GM18858 (cell line): ENCODE measurements around the gene GATAD2A.
A peak's percentile ranks its signal among the peaks of the same experiment; 100 is the strongest.
"Not testable (repeated sequence)": the region's sequence is repeated elsewhere in the genome, so short reads cannot be mapped to it uniquely, and the experiment has no call there.

Source experiments
- ATAC-seq: cut with Tn5 transposase; IDR thresholded peaks from one replicate; pipeline ENCODE4 v1.9.1; 2021; ENCODE audit not compliant: unreplicated experiment

GATAD2A gene

DNA sequence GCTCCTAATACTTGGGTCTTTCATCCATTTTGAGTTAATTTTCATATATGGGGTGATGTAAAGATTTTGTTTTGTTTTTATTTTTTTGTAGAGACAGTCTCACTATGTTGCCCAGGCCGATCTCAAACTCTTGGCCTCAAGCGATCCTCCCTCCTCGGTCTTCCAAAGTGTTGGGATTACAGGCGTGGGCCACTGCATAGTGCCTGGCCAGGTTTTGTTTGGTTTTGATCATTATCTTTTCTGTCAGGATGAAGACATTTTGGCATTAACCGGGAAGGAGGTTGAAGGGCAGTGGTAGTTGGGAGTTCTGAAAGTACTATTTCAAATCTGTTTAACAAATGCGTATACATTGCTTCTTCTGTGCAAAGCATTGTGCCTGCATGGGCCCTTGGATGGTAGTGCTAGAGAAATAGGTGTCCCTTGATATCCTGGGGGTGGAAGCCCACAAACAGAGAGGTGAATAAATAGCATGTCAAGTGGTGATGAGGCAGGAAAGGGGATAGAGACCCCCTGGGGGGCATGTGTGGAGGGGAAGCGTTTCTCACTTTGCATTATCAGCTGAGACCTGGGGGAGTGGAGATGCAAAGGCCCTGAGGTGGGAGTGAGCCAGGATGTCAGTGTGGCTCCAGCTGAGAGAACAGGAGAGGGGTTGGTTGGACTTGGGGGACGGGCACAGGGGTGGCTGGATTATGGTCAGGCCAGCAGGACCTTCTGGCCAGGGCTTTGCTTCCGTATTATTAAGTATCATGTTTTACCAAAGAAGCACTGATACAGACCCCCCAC, 41.4 kb downstream of the GATAD2A start:
- ATAC-seq, result no peak

DNA sequence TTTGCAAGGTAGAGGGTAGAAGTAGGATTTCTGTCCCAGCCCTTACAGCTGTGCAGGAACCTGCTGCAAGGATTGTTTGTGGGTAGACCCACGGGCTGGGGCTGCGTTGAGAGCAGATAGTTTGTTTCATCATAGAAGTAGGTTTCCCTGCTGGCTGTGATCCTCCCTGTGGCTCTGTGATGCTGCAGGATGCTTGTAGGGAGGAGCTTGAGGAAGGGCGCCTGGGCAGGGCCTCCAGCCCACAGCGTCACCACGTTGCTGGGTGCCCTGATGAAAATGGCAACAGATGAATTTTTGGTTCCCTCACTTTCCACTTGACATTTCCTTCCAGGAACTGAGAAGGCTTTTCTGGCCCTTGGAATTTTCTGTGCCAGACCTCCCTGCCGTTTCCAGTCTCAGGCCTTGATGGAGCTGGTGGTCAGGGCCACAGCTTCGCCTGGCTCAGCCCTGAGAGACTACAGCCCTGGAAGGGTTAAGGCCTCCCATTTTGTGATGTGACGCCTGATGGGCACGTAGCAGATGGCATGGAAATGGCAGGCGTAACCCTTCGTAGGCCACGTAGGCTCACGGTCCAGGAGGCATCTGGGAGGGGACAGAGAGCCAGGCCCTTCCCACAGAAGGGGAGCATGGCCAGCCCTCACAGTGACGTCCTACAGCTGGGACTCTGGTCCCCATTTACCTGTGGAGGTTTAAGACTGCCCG, 42.2 kb downstream of the GATAD2A start:
- ATAC-seq, result no peak

DNA sequence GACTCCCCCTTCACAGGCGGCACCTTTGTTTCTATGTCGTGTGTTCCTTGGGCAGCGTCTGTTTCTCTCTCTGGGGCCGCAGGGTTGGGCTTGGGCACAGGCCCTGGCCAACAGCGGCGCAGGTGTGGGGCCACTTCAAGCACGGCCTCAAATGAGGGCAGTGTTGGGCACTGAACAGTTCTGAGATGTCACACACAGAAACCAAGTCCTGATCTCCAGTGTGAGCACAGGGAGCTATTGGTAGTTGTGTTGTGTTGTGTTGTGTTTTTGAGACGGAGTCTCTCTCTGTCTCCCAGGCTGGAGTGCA, 42.7 kb downstream of the GATAD2A start:
- ATAC-seq, result no peak

DNA sequence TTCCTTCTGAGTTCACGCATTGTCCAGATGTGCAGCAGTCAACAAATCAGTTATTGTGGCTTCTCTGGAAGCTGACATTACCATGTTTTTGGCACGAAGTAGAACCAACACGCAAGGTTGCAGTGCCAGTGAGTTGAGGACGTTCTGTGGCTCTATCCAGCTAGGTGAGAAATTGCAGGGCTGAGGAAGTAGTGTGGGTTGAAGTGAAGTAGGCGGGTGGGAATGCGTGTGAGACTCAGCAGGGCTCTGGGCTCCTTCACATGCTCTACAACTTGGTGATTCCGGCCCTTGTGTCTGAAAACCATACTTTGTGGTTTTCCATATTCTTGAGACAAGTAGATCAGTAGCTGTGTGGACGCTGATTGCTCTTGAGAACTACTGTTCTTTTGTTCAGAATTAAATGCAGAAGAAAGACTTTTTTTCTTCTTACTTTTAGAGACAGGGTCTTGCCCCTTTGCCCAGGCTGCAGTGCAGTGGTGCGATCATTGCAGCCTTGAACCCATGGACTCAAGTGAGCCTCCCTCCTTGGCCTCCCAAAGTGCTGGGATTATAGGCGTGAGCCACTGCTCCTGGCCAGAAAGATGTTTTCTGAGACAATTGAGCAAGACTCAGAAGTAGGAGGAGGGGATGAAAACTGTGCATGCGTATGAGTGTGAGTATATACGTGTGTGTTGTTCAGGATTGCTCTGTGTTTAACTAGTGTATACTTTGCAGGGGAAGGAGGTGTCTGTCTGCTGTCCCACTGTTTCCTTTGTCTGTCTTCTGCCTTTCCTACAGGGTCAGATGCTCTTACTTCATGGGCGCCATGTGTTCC, 46.2 kb downstream of the GATAD2A start:
- ATAC-seq, result peak; percentile 48

DNA sequence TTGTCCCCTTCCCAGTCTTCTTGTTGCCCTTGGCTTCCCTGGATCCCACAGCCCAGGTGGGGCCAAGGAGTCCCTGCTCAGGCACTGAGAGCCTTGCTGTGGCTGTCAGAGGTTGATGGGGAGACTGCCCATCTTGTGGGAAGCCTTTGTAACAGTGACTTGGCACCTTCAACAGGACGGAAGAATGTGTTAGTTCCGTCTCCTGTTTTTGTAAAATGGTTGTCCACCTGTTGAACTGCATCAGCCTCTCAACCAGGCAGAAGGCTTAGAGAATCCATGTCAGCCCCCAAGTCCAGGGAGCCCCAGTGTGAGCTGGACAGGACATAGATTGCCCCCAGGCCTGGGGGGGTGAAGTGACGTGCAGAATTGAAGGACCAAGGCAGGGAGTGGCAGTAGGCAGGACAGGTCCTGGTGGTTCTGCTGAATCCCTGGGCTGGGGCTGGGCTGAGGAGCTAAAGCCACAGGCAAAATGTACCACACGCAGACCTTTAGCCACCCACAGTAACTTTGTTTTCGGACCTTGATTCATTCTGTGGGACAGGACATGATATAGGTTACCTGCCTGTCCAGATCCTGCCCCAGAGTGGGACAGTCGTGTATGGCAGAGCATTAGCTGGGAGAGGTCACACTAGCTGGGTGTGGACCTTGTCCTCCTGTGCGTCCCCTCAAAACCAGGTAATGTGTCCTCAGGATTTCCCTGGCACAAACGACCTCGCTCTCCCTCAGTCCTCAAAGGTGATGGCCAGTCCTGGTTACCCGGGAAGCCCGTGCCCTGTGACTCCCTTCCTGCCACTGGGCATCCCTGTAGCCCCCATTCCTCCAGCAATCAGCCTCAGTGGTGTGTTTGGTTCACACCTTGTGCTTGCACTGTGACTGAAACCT, 47.0 kb downstream of the GATAD2A start:
- no peak for ATAC-seq

DNA sequence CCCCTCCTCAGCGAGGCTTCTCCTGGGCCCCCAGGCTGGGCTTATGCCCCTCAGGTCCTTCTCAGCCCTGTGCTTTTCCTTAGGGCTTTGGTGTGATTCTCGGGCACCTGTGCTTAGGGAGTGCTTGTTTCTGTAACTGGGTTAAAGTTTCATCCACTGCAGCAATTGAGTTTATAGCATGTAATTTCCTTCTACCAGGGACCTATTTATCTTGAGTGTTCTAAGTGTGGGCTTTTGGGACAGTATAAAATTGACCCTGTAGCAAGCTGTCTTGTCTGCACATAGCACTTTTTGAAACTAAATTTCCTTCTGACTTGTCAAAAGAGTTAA, 47.6 kb downstream of the GATAD2A start:
- ATAC-seq, result no peak

DNA sequence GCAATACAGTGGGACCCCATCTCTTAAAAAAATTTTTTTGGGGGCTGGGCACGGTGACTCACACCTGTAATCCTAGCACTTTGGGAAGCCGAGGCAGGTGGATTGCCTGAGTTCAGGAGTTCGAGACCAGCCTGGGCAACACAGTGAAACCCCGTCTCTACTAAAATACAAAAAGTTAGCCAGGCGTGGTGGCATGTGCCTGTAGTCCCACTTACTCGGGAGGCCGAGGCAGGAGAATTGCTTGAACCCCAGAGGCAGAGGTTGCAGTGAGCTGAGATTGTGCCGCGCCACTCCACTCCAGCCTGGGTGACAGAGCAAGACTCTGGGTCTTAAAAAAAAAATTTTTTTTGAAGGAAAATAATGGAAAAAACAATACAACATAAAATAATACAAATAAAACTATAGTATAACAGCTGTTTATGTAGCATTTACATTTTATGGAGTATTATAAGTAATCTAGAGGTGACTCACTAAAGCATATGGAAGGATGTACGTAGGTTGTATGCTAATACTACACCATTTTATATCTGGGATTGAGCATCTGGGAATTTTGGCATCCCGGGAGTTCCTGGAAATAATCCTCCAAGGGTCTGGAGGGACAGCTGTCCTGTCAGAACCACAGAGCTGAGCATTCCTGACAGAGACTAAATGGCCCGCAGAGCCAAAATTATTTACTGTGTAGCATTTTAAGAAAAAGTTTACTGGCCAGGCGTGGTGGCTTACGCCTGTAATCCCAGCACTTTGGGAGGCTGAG, 49.9 kb downstream of the GATAD2A start:
- not testable (repeated sequence) for ATAC-seq

DNA sequence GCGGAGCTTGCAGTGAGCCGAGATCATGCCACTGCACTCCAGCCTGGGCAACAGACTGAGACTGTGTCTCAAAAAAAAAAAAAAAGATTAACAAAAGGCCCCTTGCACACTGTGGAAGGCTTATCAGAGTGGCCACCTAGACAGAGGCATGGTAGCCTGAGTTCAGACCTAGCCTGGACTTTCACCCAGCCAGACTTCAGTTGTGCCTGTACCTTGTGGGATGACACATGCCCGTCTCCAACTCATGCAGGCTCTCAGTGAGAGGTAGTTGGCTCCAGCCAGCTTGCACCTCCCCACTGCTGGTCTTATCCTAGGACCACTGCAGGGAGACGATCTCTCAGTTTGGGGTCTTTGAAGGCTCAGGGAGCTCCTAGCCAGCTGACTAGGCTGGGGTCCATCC, 52.2 kb downstream of the GATAD2A start:
- ATAC-seq, result no peak

DNA sequence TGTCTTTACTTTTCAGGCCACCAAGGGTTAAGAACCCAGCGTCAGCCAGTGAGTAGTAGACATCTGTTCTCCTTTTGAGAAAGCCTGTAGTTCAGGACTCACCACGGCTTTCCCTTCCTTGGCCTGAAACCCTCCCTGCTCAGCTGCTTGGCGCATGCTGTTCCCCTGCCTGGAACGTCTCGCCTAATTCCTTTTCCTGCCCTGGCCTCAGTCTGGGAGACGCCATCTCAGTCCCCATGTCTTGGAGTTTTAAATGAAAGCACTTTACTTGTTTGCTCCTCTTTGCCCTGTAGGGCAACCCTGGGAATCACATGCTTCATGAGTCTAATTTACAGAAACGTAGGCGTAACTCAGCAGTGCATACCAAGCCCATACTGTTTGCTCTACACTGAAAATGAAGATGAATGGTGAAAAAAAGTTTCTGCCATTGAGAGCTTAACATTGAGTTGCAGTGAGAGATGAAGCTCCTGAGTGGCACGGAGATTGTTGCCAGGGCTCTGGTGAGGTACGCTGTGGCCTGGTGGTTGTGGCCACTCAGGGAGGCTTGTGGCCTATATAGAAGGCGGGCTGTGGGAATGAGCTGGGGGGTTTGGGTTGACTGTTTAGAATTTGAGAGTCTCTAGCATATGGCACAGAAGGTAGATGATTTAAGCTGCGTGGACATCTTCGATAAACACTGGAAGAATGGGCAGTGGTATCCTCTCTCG, 52.8 kb downstream of the GATAD2A start:
- no peak for ATAC-seq

DNA sequence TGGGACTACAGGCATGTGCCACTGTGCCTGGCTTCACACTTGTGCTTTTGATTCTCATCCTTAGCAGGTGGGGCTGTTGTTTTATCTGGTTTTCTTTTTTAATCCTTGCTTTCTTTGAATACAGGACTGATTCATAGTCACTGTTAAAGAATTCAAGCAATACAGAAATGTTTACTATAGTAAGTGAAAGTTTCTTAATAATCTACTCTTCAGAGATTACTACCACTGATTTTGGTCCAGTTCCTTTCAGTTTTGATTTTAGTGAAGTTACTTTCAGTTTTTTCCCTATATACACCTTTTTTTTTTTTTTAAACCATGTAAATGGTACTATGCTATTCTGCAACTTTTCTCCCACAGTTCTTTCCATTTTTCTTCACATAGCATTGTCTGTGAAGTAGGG, 53.6 kb downstream of the GATAD2A start:
- no peak for ATAC-seq

DNA sequence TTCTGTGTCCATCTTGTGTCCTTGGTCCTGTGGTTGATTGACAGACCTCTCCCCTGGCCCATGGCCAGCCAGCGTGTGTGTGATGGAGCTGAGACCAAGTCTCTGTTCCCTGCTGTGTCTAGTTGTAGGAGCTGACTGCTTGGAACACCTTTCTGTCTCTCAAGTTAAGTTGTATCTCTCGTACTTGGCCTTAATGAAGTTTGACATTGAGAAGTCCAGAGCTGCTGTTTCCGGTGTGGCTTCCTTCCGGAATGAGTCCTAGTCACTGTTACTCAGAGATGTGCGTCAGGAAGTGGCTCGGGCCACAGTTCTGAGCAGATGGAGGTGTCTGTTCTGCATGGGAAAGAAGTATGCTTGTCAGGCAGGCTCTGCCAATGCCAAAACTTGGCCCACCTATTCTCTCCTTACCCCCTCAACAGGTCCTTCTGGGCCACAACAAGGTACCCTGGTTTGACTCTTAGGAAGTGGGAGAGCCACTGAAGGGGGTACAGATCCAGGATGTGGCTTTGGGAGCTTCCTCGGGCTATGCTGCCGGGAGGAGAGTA, 54.3 kb downstream of the GATAD2A start:
- peak; percentile 37 for ATAC-seq

DNA sequence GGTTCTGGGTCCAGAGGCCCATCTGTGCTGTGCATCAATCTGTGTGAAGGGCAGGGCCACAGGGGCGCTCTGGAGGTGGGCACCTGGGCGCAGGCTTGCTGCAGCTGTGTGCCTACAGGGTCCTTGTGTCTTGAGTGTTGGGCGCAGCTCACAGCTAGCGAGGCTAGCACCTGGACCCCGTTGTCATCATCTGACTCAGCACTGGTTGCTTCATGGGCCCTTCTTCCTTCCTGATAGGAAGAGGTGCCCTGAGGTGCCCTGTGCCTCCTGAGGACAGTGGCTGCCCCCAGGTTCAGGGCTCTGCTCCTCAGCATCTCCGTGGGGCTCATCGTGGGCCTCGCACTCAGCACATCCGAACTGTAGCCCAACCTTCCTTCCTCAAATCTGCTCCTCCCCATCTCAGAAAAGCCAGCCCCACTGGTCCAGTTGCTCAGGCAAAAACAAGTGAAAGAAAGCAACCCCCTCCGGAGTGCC, 54.8 kb downstream of the GATAD2A start:
- ATAC-seq, result no peak

DNA sequence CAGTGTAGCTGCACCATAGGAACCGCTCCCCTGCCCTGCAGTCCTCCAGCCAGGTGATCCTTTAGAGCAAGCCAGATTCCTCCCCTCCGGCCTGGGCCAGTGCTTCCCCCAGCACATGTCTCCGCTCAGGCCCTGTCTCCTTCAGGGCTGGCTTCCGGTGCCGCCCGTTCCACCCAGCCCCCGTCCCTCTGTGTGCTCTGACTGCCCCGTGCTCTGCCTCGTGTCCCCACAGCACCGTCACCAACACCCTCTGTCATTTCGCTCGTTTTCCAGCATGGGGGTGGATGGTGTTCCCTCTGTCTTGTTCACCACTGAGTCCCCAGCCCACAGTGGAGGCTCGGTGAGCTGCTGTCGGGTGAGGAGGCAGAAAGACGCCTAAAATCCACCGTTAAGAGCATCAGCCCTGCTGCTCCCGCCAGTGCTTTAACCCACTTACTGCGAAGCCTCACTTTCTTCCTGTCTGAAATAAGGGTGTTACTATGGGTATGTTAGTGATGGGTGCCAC, 55.3 kb downstream of the GATAD2A start:
- no peak for ATAC-seq

DNA sequence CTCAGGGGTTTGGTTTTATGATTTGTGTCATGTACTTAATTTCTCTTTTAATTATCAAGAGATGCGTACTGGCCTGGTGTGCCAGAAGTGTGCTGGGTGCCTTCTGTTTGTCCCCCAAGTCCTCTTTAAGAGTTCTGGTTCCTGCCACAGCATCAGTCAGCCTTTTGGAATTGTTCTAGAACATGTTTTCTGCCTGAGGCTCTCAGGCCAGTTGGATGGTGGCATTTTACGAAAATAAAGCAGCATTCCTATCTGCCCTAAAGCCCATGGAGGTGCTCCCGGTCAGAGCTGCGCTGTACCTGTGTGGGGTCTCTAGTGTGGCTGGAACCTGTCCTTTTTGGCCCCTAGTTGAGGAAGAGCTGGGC, 55.8 kb downstream of the GATAD2A start:
- no peak for ATAC-seq

DNA sequence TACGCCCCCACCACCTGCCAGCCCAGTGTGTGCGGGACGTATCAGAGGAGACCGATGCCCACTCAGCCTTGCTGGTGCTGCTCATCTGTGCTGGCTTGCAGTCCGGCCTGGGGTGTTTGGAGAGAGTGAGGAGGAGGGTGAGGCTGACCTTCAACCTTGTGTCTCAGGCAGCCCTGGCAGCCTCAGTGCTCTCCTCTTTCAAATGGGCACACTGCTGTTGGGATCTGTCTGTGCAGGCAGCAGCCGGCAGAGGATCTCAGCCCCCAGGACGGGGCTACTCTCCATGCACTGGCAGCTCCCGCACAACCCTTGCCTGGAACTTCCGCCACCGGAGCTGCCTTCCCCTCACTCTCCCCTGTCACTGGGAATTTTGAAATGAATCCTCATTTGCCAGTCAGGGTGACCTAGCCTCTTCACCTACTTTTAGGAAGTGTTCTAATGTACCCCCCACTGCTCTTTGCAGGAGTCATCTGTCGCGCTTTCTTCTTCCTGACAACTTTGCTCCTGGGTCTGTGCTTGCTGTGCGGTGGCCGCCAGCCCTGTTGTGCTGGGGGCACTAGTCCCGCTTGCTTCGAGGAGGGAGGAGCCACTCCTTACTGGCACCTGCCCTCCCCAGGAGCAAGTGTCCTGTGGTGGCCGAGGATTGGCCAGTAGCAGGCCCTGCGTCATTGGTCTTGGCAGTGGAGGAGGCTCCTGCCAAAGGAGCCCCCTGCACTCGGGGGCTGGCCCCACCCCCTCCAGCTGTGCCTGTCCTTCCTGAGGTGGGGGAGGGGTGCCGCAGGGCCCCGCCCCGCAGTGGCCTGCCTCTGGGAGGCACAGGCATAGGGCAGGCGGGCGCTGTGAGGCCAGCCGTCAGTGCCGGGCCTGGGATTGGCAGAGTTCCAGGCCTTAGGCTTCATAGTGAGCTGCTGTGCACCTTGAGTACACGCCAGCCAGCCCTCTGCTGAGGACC, 56.5 kb downstream of the GATAD2A start:
- no peak for ATAC-seq

DNA sequence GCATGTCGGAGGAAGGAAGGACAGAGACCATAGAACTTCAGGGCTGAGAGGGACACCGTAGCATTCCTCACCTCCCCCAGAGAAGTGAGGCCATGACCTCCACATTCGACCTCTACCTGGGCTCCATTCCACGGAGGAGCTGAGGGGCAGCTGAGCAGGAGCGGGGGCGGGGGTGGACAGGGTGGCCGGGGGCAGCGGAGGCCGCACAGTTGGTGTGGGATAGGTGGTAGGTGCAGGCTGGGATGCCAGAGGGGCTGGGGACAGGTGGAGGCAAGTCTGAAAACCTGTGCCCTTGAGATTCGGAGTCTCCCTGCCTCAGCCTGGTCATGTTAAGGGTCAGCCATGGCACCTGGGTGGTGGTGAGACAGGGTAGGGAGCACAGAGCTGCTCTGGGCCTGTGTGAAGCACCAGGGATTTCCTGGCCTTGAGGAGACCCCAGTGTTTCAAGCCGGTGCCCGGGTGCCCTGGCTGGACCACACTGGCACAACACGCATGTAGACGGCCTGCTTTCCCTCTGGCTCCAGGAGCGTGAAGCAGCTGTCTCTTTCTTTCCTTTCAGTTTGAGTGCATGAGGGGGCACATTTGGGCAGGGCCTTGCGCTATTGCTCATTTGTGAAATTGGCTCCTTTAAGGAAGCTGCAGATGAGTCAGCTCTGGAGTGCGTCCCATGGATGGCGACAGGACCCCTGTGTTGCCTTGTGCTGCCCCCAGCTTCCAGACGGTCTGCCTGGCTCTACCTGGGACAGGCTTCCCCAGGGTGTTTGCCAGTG, 58.1 kb downstream of the GATAD2A start:
- no peak for ATAC-seq

DNA sequence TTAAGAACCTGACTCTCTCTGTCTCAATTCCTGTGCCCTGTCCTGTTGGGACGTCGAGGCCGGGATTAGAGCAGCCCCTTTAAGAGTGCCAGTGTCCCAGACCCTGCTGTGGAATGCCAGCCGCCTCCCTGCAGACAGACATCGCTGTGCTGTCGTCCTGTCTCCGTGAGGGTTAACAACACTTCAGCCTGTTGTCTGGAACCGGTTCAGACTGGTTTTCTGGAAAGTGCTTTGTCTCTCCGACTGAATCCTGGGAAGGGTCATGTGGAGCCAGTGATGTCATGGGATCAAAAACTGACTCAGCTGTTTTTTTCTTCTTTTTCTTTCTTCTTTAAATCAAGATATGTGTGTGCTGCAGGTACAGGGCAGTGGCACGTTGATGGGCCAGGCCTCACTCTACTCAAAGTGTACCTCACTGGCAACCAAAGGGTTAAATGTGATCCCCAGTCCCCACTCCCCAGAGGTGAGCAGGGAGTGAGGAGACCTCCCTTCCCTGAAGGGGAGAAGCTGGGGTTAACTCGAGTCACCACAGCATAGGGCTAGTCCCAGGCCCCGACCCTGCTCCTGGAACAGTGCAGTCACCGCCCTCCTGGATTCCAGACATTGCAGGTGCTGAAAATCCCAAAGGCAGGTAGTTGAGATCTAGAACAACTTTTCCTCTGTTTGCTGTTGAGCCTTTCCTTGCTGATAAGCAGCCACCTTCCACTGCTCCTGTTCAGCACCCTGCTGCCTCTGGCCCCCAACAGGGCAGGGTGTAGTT, 59.0 kb downstream of the GATAD2A start:
- no peak for ATAC-seq
